HepG2 (cell line): ENCODE data around the gene ANXA2. TPM values are rescaled to one million over a fixed set of nuclear protein-coding genes. Genes with fewer than 3 reads are reported as not detected.

Source experiments
- ARID2 ChIP-seq: sonication (generic); formaldehyde crosslinking; IDR thresholded peaks from 2 replicates; pipeline ENCODE4 v1.8.1; 2022; ENCODE audit warnings: mild to moderate bottlenecking, missing genetic modification reagents, borderline replicate concordance
- ASH2L ChIP-seq: fragments of 300-600, 200-600 bp; sonication (generic); IDR thresholded peaks from 2 replicates; pipeline ENCODE4 v1.7.0; 2017; ENCODE audit warnings: low read depth, mild to moderate bottlenecking, moderate library complexity, mixed read lengths, low read length; ENCODE audit not compliant: insufficient read length
- CCDC6 ChIP-seq: sonication (generic); formaldehyde crosslinking; IDR thresholded peaks from 2 replicates; pipeline ENCODE4 v1.8.1; 2022; ENCODE audit warnings: mild to moderate bottlenecking, missing genetic modification reagents, moderate library complexity
- KDM5A ChIP-seq: fragments of 200-600 bp; sonication (generic); IDR thresholded peaks from 2 replicates; pipeline ENCODE4 v1.7.0; 2018; ENCODE audit warnings: antibody characterized with exemption, mild to moderate bottlenecking, low read length, borderline replicate concordance
- MBNL3 ChIP-seq: fragments of 250-450 bp; sonication (Bioruptor Pico); conservative IDR thresholded peaks from 2 replicates; pipeline ENCODE4 v1.8.0; 2022; ENCODE audit warnings: mild to moderate bottlenecking, inconsistent platforms
- NCOA2 ChIP-seq: sonication (generic); formaldehyde crosslinking; IDR thresholded peaks from 2 replicates; pipeline ENCODE4 v1.8.0; 2022; ENCODE audit warnings: inconsistent platforms
- NFE2L2 ChIP-seq: fragments of 150-350 bp; IDR thresholded peaks from 2 replicates; pipeline ENCODE4 v1.6.1; 2014; ENCODE audit warnings: low read length
- NFIC ChIP-seq: IDR thresholded peaks from 2 replicates; pipeline ENCODE4 v1.6.1; 2012; ENCODE audit warnings: mild to moderate bottlenecking, low read length, inconsistent platforms
- NFKBIZ ChIP-seq: IDR thresholded peaks from 2 replicates; pipeline ENCODE4 v1.6.1; 2018; ENCODE audit warnings: missing genetic modification reagents, missing compliant biosample characterization
- NR3C1 ChIP-seq: sonication (generic); formaldehyde crosslinking; IDR thresholded peaks from 2 replicates; pipeline ENCODE4 v1.4.0; 2020; ENCODE audit warnings: missing genetic modification reagents
- PHF20 ChIP-seq: sonication (generic); formaldehyde crosslinking; IDR thresholded peaks from 2 replicates; pipeline ENCODE4 v1.5.0; 2020; ENCODE audit warnings: mild to moderate bottlenecking, missing genetic modification reagents
- SMC3 ChIP-seq: IDR thresholded peaks from 2 replicates; pipeline ENCODE4 v1.6.1; 2011; ENCODE audit warnings: low read length, improper control_type of control experiment
- THAP7 ChIP-seq: sonication (generic); formaldehyde crosslinking; IDR thresholded peaks from 2 replicates; pipeline ENCODE4 v1.8.1; 2023; ENCODE audit warnings: mild to moderate bottlenecking, missing genetic modification reagents
- ZNF326 ChIP-seq: sonication (generic); formaldehyde crosslinking; IDR thresholded peaks from 2 replicates; pipeline ENCODE4 v1.4.0; 2020; ENCODE audit warnings: missing genetic modification reagents, borderline replicate concordance
- ZZZ3 ChIP-seq: sonication (generic); formaldehyde crosslinking; IDR thresholded peaks from 2 replicates; pipeline ENCODE4 v1.4.0; 2020; ENCODE audit warnings: missing genetic modification reagents, mild to moderate bottlenecking, borderline replicate concordance
- polyA plus RNA-seq, 8 experiments: library from polyadenylated mRNA; depleted of rRNA in 3 of 8; stranded (reverse) in 7 of 8; unstranded in 1 of 8; fragments of >200 nt; fragmentation: Illumina TruSeq in 4 of 8; extraction: Trizol in 4 of 8; gene quantifications; 2 replicates each; pipeline versions ENCODE4 v1.2.1 to v1.2.3, GENCODE V29; 2011 to 2016; ENCODE audit warnings: low read depth in 4 of 8, missing spikeins in 1 of 8, mixed read lengths in 1 of 8; ENCODE audit not compliant: insufficient read depth in 1 of 8
- total RNA-seq, 5 experiments: library from RNA; depleted of rRNA; stranded (reverse); fragments of >200 nt; fragmentation: Illumina TruSeq; extraction: Trizol; gene quantifications; 2 replicates each; pipeline ENCODE4 v1.2.3, GENCODE V29; 2016; ENCODE audit warnings: low read depth in 1 of 5
- TF ChIP-seq, protein P1 (sequence below): sonication (generic); formaldehyde crosslinking; IDR thresholded peaks from 2 replicates; pipeline ENCODE4 v1.4.0; 2020; ENCODE audit warnings: missing genetic modification reagents
- TF ChIP-seq, protein P2 (sequence below): sonication (generic); formaldehyde crosslinking; IDR thresholded peaks from 2 replicates; pipeline ENCODE4 v1.4.0; 2020; ENCODE audit warnings: missing genetic modification reagents

The ANXA2 gene
- total and polyA plus RNA-seq, 2 of the 13 experiments (the other 11 are each of a cell fraction or from before 2014, with no cell fraction given), result 196 to 613 TPM

- TF ChIP-seq, protein P1, sequence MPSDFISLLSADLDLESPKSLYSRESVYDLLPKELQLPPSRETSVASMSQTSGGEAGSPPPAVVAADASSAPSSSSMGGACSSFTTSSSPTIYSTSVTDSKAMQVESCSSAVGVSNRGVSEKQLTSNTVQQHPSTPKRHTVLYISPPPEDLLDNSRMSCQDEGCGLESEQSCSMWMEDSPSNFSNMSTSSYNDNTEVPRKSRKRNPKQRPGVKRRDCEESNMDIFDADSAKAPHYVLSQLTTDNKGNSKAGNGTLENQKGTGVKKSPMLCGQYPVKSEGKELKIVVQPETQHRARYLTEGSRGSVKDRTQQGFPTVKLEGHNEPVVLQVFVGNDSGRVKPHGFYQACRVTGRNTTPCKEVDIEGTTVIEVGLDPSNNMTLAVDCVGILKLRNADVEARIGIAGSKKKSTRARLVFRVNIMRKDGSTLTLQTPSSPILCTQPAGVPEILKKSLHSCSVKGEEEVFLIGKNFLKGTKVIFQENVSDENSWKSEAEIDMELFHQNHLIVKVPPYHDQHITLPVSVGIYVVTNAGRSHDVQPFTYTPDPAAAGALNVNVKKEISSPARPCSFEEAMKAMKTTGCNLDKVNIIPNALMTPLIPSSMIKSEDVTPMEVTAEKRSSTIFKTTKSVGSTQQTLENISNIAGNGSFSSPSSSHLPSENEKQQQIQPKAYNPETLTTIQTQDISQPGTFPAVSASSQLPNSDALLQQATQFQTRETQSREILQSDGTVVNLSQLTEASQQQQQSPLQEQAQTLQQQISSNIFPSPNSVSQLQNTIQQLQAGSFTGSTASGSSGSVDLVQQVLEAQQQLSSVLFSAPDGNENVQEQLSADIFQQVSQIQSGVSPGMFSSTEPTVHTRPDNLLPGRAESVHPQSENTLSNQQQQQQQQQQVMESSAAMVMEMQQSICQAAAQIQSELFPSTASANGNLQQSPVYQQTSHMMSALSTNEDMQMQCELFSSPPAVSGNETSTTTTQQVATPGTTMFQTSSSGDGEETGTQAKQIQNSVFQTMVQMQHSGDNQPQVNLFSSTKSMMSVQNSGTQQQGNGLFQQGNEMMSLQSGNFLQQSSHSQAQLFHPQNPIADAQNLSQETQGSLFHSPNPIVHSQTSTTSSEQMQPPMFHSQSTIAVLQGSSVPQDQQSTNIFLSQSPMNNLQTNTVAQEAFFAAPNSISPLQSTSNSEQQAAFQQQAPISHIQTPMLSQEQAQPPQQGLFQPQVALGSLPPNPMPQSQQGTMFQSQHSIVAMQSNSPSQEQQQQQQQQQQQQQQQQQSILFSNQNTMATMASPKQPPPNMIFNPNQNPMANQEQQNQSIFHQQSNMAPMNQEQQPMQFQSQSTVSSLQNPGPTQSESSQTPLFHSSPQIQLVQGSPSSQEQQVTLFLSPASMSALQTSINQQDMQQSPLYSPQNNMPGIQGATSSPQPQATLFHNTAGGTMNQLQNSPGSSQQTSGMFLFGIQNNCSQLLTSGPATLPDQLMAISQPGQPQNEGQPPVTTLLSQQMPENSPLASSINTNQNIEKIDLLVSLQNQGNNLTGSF (CRISPR knock-in tag), result no peak
- TF ChIP-seq KDM5A, result no peak
- TF ChIP-seq ASH2L, result peak; percentile 68
- TF ChIP-seq ZZZ3 (CRISPR knock-in tag), result no peak
- no peak for TF ChIP-seq PHF20 (CRISPR knock-in tag)
- TF ChIP-seq ARID2 (CRISPR knock-in tag), result no peak
- TF ChIP-seq NFKBIZ (CRISPR knock-in tag), result 0 out of 2 replicates have a peak, but pooled peaks have one; percentile 31
- peak; percentile 70; the same call in 1 of the 2 replicates for TF ChIP-seq NFIC
- TF ChIP-seq, protein P2, sequence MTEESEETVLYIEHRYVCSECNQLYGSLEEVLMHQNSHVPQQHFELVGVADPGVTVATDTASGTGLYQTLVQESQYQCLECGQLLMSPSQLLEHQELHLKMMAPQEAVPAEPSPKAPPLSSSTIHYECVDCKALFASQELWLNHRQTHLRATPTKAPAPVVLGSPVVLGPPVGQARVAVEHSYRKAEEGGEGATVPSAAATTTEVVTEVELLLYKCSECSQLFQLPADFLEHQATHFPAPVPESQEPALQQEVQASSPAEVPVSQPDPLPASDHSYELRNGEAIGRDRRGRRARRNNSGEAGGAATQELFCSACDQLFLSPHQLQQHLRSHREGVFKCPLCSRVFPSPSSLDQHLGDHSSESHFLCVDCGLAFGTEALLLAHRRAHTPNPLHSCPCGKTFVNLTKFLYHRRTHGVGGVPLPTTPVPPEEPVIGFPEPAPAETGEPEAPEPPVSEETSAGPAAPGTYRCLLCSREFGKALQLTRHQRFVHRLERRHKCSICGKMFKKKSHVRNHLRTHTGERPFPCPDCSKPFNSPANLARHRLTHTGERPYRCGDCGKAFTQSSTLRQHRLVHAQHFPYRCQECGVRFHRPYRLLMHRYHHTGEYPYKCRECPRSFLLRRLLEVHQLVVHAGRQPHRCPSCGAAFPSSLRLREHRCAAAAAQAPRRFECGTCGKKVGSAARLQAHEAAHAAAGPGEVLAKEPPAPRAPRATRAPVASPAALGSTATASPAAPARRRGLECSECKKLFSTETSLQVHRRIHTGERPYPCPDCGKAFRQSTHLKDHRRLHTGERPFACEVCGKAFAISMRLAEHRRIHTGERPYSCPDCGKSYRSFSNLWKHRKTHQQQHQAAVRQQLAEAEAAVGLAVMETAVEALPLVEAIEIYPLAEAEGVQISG, result peak; percentile 66
- TF ChIP-seq NR3C1, result no peak
- TF ChIP-seq MBNL3 (CRISPR knock-in tag), result no peak
- peak; percentile 26; the same call in 1 of the 2 replicates for TF ChIP-seq SMC3
- TF ChIP-seq CCDC6 (CRISPR knock-in tag), result no peak
- peak; percentile 90 for TF ChIP-seq NCOA2 (CRISPR knock-in tag)
- no peak for TF ChIP-seq THAP7 (CRISPR knock-in tag)
- TF ChIP-seq NFE2L2, result peak; percentile 32; the same call in 1 of the 2 replicates
- TF ChIP-seq ZNF326 (CRISPR knock-in tag), result no peak
Measured at GRCh38 chr15:60392986-60393790, 4.6 kb downstream of the ANXA2 start (continued).
